Pulmonary artery endothelial cell (primary cell): ENCODE data around the gene KRTAP4-16. TPM values are rescaled to one million over a fixed set of nuclear protein-coding genes. Genes with fewer than 3 reads are reported as not detected.
"Not testable (repeated sequence)": the region's sequence is repeated elsewhere in the genome, so short reads cannot be mapped to it uniquely, and the experiment has no call there.

Experiments
- DNase-seq: peaks from one replicate; pipeline ENCODE4 v3.0.0-alpha.2; 2011; ENCODE audit warnings: low read depth, low spot score
- total RNA-seq: library from RNA; depleted of rRNA; stranded (reverse); fragments of >200 nt; gene quantifications from 2 replicates; pipeline ENCODE4 v1.2.3, GENCODE V29; 2014

The KRTAP4-16 gene
- total RNA-seq, 1 donor from 2014 or later: not detected

DNA sequence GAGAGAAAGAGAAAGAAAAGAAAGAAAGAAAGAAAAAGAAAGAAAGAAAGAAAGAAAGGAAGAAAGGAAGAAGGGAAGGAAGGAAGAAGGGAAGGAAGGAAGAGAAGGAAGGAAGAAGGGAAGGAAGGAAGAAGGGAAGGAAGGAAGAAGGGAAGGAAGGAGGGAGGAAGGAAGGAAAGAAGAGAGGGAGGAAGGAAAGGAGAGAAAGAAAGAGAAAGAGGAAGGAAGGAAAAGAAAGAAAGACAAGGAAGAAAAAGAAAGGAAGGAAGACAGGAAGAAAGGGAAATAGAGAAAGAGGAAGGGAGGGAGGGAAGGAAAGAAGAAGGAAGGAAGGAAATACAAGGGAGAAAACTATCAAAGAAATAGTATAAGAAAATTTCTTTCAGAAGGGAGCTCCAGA, 25.2 kb downstream of the KRTAP4-16 start:
- DNase-seq: no peak

DNA sequence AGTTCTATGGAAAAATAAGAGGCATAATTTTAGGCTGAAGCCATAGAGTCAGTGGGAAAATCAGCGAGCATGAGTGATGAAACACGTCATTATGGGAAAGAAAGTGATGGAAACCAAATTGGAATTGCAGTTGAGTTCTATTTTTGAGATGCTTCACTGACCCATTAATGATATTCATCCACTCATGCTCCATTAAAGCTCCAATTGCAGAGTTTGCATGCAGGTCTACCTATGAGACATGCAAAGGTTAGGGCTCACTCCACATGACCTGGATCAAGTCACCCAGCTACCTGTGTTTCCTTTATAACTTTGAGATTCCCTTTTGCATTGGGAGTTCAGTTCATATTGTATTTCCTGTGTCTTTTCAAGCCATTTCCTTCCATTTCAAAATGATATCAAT, 28.3 kb downstream of the KRTAP4-16 start:
- no peak for DNase-seq

DNA sequence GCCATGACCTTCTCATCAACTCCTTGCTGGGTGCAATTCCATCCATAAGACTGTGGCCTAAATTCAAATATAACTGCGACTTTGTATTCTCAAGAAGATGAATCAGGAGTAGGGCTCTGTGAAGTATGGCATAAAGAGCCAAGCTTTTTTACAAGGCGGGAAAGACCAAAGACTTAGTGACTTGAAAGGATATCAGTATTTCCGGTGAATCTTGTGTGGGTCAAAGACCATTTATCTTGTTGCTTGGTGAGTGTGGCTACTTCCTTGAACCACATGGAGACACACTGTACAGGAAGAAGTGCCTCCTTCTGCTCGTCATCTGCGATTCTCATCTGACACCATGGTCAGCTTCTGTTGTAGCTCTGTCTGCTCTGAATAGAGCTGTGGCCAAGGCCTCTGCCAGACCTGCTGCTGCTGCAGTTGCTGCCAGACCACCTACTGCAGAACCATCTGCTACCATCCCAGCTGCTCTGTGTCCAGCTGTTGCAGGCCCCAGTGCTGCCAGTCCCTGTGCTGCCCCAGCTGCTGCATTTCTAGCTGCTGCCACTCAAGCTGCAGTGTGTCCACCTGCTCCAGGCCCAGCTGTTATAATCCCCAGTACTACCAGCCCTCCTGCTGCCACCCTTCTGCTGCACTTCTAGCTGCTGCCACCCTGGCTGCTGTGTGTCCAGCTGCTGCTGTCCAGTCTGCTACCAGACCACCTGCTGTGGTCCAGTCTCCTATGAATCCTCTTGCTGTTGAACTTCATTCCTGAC, 30.2 kb downstream of the KRTAP4-16 start:
- DNase-seq: no peak

DNA sequence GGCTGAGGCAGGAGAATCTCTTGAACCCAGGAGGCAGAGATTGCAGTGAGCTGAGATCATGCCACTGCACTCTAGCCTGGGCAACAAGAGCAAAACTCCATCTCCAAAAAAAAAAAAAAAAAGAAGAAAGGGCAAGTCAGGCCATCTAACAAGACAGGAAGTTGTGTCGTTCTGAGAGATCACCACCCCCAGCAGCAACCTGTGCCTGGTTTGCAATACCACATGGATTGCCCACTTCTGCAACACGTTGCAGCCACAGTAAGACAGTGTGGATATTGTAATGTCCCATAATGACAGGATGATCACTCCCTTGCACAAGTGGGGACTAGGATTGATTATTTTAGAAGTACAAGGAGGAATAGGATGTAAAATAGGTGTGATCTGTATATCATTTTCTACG, 33.0 kb downstream of the KRTAP4-16 start:
- no peak for DNase-seq

DNA sequence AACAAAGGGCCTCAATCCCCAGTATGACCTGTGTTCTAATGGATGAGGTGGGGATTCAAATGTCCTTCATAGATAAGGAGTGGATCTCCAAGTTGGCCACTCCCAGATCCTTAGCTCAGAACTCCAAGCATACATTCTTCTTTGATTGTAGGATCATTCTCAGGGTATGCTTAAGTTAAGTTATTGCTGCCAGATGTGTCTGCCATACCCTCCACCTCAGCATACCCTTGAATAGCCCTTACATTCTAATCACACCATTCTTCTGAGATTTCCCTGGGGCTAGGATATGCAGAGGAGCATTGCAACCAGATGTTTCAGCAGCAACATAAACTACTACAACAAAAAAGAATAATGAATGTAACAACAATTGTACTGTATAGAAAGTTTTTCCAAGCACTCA, 34.7 kb downstream of the KRTAP4-16 start:
- no peak for DNase-seq

DNA sequence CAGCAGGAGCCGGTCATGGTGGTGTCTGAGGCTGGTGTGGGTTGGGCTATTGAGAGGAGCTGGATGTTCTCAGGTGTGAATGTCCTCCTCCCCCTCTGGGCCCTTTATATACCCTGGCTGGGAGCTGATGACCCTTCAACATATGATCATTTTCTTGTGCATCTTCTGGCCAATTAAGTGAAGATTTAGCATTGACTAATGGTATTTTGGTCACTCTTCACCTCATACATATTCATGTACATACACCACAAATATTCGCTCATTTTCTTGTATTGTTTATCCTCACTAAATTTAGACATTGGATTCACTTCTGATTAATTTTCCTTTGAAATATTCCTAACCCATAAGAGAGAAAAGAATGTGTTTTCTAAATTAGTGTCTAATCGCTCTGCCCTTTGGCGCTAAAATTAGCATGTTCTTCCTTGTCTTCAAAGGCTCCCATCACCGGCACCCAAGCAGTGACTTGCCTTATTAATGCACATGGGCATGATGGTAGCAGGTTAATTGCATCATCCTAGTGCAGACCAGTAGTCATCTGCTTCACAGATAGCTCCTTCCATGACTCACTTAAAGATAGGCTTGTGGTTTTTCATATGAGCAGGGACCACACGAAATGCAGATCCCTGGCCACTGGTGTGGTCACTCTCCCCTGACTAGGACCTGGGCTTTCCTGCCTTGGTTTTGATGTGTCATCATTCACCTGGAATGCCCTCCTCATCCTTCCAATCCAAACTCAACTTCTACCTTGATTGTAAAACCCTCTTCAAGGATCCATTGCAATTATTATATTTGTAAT, 36.0 kb downstream of the KRTAP4-16 start, which contains the start of gene KRTAP2-4:
Gene KRTAP2-4, minus strand, starts transcription at position 51 of the 796 bp plus-strand sequence. Its CDS starts 34 bp downstream, at position 17.
- no peak for DNase-seq

DNA sequence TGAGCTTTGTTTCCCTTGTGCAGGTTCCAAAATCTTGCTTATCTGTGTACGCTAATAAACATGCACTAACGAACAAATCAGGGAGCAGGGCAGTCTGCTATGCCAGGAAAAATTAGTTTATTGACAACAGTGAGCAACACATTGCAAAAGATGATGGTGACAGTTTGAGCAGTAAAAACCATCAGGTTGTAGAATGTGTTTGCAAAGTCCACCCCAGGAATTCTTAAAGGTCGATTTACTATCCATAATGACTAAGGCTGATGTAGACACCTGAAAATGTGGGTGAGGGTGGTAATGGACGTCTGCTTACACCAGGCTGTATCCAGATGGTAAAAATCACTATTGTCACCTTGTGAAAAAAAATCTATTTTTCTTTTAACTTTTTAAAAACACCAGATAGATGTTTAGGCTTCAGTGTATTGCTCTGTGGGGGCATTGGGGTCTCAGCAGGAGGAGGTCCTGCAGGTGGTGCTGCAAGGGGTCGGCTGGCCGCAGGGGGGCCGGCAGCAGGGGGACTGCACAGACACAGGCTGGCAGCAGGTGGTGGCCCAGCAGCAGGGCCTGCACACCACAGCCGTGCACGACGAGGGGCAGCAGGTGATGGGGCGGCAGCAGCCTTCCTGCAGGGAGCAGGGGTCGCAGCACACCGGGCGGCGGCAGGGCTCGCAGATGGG, 36.9 kb downstream of the KRTAP4-16 start:
- not testable (repeated sequence) for DNase-seq

DNA sequence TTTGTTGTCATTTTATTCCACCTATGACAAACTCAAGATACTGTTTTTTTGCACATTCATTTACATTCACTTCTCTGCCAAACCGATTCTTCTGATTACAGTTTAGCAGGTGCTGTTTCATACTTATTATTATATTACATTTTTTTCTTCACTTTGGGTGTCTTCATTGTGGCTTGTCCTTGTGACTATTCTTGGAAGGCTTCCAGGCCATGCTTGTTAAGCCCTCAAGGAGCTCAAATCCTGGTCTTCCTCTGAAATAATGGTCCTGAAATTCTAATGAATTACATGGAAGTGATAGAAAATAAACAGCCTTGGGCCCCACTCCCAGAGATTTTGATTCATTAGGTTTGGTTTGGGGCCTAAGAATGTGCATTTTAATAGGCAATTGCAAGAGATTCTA, 37.7 kb downstream of the KRTAP4-16 start:
- DNase-seq: no peak

DNA sequence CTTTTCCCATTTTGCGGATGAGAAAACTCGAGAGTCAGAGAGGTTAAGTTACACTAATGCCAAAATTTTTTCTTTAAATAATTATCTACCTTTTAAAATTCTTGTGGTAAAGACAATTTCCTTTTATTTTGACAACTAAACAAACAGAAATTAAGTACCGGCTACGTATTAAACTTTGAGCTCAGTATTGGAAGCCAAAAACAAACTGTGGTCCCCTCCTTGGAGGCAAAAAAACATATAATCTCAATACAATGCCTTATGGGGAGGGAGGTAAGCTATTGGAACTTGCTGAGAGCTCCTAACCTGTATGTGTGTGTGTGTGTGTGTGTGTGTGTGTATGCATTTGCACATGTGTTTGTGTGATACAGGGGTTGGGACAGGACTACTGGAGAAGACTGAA, 38.6 kb downstream of the KRTAP4-16 start:
- DNase-seq: no peak

DNA sequence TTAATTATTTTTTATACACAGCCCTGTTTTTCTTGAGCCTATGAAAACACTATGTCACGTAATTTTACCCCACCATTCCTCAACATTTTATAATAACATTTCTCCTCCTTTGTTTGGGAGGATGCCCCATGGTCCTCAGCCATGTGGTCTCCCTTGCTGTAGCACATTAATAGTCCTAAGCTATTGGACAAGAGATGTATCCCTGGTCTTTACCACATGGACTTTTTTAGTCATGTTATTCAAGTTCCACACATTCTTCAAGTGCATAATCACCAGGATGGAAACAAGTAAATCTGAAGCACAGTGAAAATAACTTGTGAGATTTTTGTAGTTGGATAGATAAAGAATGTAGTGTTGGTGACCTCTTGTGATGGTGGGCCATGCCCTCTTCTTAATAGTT, 40.0 kb downstream of the KRTAP4-16 start:
- no peak for DNase-seq

DNA sequence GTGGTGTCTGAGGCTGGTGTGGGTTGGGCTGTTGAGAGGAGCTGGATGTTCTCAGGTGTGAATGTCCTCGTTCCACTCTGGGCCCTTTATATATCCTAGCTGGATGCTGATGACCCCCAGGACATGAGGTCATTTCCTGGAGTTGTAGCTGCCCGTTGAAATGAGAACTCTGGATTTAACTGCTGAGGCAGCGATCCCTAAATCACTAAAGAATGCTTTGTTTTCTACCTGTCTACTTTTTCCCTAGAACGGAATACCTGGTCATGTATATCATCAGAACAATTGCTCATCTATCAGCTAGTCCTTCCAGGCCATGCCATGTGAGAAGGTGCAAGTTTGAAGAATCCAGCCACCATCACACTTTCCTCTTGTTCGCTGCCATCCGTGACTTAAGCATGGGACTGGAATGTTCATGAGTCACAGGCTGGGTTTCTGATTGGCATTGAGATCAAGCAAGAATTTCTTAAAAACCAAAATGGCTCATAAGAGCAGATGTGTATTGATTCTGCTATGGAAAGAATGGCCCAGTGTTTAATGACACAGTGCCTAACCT, 41.9 kb downstream of the KRTAP4-16 start, which contains the start of gene KRTAP2-3:
Gene KRTAP2-3, minus strand, starts transcription at position 63 of the 553 bp plus-strand sequence. CDS start 64 bp downstream, outside the sequence.
- no peak for DNase-seq

DNA sequence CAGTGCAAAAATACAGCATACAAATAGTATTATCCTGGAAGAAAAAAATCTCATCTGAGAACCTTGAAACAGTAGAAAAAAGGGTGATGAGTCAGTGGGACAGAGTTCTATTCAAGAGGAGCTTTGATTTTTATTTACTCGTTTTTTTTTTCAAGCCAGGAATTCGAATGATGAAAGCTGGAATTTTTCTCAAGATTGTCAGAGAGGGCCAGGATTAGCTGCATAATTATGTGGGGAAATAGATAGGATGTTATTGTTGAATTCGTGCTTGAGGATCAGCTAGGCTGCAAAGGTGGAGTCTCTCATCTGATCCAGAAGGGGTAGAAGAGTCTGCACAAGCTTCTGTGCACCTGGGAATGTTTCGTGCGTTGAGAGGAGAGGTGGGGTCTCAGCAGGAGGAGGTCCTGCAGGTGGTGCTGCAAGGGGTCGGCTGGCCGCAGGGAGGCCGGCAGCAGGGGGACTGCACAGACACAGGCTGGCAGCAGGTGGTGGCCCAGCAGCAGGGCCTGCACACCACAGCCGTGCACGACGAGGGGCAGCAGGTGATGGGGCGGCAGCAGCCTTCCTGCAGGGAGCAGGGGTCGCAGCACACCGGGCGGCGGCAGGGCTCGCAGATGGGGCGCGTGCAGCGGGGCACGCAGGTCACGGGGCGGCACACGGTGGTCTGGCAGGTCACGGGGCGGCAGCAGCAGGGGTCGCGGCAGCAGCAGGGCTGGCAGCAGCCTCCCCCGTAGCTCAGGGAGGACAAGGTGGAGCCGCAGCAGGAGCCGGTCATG, 42.5 kb downstream of the KRTAP4-16 start:
- not testable (repeated sequence) for DNase-seq

DNA sequence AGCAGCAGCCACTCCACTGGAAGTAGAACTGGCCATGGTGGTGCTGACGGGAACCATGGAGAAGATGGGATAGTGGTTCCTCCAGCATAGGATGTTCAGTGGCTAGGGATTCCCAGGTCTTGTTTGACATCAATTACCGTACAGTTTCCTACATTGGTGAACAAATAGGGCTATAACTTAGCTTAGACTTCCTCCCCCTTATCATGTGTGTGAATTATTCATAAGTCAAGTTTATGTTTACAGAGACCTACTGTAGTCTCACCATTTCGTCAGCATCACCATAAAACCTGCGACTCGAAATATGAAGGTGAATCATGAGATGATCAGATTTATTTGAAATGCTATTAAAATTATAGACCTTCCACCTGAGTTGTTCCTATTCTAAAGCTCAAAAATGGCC, 43.3 kb downstream of the KRTAP4-16 start:
- DNase-seq: no peak

DNA sequence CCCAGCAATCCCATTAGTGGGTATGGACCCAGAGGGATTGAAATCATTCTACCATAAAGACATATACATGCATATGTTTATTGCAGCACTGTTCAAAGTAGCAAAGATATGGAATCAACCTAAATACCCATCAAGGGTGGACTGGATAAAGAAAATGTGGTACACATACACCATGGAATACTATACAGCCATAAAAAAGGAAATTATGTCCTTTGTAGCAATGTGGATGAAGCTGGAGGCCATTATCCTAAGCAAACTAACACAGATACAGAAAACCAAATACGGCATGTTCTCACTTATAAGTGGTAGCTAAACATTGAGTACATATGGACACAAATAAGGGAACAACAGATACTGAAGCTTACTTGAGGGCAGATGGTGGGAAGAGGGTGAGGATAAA, 44.5 kb downstream of the KRTAP4-16 start:
- DNase-seq: no peak

DNA sequence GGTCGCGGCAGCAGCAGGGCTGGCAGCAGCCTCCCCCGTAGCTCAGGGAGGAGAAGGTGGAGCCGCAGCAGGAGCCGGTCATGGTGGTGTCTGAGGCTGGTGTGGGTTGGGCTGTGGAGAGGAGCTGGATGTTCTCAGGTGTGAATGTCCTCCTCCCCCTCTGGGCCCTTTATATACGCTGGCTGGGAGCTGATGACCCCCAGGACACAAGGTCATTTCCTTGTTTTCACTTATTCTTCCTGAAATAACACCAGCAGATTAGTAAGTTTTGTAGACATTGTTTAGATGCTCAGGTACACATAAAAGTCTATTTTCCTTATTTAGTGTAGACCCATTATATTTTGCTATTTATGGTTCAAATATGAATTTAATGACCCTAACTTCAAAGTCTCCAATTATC, 46.9 kb downstream of the KRTAP4-16 start, which contains the start of gene KRTAP2-2:
Gene KRTAP2-2, minus strand, starts transcription at position 101 of the 400 bp plus-strand sequence. Its CDS starts 19 bp downstream, at position 82.
- not testable (repeated sequence) for DNase-seq

DNA sequence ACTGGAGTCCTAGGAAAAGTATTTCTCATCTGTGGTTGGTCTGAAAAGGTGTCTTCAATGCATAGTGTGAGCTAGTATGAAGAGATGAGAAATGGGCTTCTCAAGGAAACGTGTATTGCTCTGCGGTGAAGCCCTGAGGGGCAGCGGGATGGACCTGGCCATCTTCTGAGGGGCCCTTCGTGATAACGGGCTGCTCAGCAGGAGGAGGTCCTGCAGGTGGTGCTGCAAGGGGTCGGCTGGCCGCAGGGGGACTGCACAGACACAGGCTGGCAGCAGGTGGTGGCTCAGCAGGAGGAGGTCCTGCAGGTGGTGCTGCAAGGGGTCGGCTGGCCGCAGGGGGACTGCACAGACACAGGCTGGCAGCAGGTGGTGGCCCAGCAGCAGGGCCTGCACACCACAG, 47.5 kb downstream of the KRTAP4-16 start:
- DNase-seq: not testable (repeated sequence)

DNA sequence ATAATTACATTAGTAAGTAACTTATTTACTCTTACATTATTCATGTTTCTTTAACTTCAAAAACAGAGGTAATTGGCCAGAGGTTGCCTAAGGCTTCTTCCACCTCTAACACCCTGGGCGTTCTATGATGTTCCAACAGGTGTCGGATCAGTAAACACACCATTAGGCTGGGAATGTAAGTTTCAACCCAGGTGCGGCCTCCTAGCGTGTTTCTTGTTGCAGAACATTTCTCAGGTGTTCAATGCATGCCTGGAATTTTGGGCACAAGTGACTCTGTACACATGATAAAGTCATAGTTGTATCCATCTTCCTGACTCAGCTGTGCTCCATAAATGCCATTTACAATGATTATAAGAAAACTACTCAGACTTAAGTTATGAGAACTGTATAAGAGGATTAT, 48.0 kb downstream of the KRTAP4-16 start:
- no peak for DNase-seq

DNA sequence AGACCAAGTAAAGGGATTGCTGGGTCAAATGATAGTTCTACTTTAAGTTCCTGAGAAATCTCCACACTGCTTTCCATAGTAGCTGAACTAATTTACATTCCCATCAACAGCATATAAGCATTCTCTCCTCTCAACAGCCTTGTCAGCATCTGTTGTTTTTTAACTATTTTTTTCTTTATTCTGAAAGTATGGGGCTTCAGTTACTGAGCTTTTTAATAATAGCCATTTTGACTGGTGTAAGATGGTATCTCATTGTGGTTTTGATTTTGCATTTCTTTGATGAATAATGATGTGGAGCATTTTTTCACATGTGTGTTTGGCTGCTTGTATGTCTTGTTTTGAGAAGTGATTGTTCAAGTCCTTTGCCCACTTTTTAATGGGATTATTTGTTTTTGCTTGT, 49.4 kb downstream of the KRTAP4-16 start:
- no peak for DNase-seq
